Memory B cell (primary cell): Measurements from ENCODE around the gene ADGRG6.
"Not testable (repeated sequence)": the region's sequence is repeated elsewhere in the genome, so short reads cannot be mapped to it uniquely, and the experiment has no call there.

Experiments used
- ATAC-seq: fragments of 150-1000 bp; cut with Tn5 transposase; 2 replicates; pipeline ENCODE4 v1.10.0; 2021; ENCODE audit warnings: low read depth, mild to moderate bottlenecking, moderate library complexity
- DNase-seq, 2 donors: peaks; one replicate each; pipeline ENCODE4 v3.0.0; 2022; ENCODE audit warnings: low spot score in 2 of 2
- H3K27ac Mint-ChIP-seq: one replicate; pipeline ENCODE4 v1.8.0; 2022; ENCODE audit warnings: mild to moderate bottlenecking, moderate library complexity, mixed read lengths
- H3K27me3 Mint-ChIP-seq: one replicate; pipeline ENCODE4 v1.8.0; 2022; ENCODE audit warnings: mixed read lengths
- H3K36me3 Mint-ChIP-seq: one replicate; pipeline ENCODE4 v1.8.0; 2022; ENCODE audit warnings: mild to moderate bottlenecking, mixed read lengths
- H3K4me1 Mint-ChIP-seq: one replicate; pipeline ENCODE4 v1.8.0; 2022; ENCODE audit warnings: mixed read lengths
- H3K4me3 Mint-ChIP-seq: one replicate; pipeline ENCODE4 v1.8.0; 2022; ENCODE audit warnings: mild to moderate bottlenecking, moderate library complexity, mixed read lengths
- H3K9me3 Mint-ChIP-seq: one replicate; pipeline ENCODE4 v1.8.0; 2022; ENCODE audit warnings: mixed read lengths

Gene ADGRG6

DNA sequence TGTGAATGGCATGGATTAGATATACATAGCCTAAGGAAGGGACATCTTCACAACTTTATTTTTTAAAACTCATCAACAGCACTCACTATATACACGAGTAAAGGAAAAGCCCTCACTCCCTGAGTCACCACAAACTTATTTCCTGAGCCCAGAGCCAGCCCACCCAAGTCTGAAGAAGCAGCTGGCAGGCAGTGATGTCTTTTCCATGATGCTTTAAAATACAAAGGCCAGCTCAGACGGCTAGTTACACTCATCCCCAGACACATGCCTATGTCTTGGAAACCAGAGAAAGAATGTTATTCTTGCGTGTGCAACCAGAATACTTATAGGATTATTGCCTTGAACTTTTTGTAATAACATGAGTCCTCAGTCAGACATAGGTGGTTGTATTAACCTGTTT, 114.4 kb downstream of the ADGRG6 start:
- no peaks in the 10 kb centered on the region for H3K9me3 Mint-ChIP-seq
- no peak overlapping the region for H3K4me3 Mint-ChIP-seq
- H3K36me3 Mint-ChIP-seq, result no peaks in the 10 kb centered on the region
- ATAC-seq (no peak), DNase-seq (no peak)
- no peak overlapping the region for H3K27ac Mint-ChIP-seq
- H3K27me3 Mint-ChIP-seq, result peaks cover under 1% of the 10 kb centered on the region
- H3K4me1 Mint-ChIP-seq, result no peaks in the 10 kb centered on the region

GRCh38 chr6:142416686-142417085, 114.9 kb downstream of the ADGRG6 start:
- DNase-seq (no peak), ATAC-seq (no peak)
- no peaks in the 10 kb centered on the region for H3K36me3 Mint-ChIP-seq
- no peaks in the 10 kb centered on the region for H3K4me1 Mint-ChIP-seq
- H3K9me3 Mint-ChIP-seq, result no peaks in the 10 kb centered on the region
- no peak overlapping the region for H3K27ac Mint-ChIP-seq
- no peaks in the 10 kb centered on the region for H3K27me3 Mint-ChIP-seq
- no peak overlapping the region for H3K4me3 Mint-ChIP-seq

DNA sequence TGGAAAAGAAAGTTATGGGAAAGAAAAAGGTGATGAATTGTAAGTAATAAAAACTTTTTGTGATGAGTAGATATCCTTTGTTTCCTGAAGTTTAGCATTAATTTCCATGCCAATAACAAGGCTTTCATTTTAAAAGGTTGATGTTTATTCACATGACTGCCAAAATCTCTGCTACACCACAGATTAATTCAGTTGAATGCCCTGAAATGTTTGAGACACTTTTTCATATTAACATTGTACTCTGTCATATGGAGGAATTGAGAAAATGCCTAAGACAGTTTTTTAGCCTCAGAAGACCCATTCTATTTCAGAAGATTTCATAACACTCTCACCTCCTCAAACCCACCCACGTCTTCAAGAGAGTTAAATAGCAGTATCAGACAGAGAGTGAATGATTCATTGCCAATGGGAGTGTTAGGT, 115.5 kb downstream of the ADGRG6 start:
- DNase-seq (no peak), ATAC-seq (no peak)
- H3K9me3 Mint-ChIP-seq, result no peaks in the 10 kb centered on the region
- no peak overlapping the region for H3K27ac Mint-ChIP-seq
- H3K4me3 Mint-ChIP-seq, result no peak overlapping the region
- no peaks in the 10 kb centered on the region for H3K27me3 Mint-ChIP-seq
- no peaks in the 10 kb centered on the region for H3K36me3 Mint-ChIP-seq
- no peaks in the 10 kb centered on the region for H3K4me1 Mint-ChIP-seq

- H3K4me3 Mint-ChIP-seq, result no peak overlapping the region
- DNase-seq (no peak), ATAC-seq (no peak)
- H3K36me3 Mint-ChIP-seq, result no peaks in the 10 kb centered on the region
- H3K9me3 Mint-ChIP-seq, result no peaks in the 10 kb centered on the region
- no peak overlapping the region for H3K27ac Mint-ChIP-seq
- H3K27me3 Mint-ChIP-seq, result no peaks in the 10 kb centered on the region
- H3K4me1 Mint-ChIP-seq, result no peaks in the 10 kb centered on the region
Measured at GRCh38 chr6:142419071-142419470, 117.3 kb downstream of the ADGRG6 start.

DNA sequence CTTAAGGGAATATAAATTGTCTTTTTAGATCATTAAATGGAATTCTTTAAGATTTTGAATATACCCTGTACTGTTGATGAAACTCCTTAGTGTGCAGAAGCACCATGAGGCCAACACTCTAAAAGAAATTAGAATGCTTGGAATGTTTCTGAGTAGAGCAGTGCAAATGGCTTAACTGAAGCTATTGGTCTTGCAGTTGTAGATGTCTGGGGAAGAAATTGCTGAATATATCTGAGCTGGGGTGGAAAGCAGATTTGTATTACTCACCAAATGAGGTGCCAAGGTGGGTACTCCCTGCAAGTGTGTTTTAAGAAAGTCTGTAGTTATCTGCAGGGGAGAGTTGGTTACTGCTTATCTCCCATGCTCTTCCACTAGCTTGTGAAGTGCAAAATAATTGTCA, 119.0 kb downstream of the ADGRG6 start:
- Mint-ChIP-seq H3K27me3 (peaks cover 5% of the 10 kb centered on the region), H3K36me3 (no peaks in the 10 kb centered on the region), H3K4me1 (no peaks in the 10 kb centered on the region), H3K27ac (no peak overlapping the region), H3K9me3 (peaks cover 5% of the 10 kb centered on the region), H3K4me3 (no peak overlapping the region)
- no peak for ATAC-seq
- DNase-seq, result no peak

- Mint-ChIP-seq H3K4me3 (no peak overlapping the region), H3K27ac (no peak overlapping the region), H3K9me3 (peaks cover 5% of the 10 kb centered on the region), H3K4me1 (no peaks in the 10 kb centered on the region), H3K27me3 (peaks cover 5% of the 10 kb centered on the region), H3K36me3 (no peaks in the 10 kb centered on the region)
- DNase-seq (no peak), ATAC-seq (no peak)
Measured at GRCh38 chr6:142421285-142422117, 119.7 kb downstream of the ADGRG6 start.

- not testable (repeated sequence) for H3K4me1 Mint-ChIP-seq, ATAC-seq, H3K27ac Mint-ChIP-seq, DNase-seq, H3K27me3 Mint-ChIP-seq, H3K4me3 Mint-ChIP-seq, H3K36me3 Mint-ChIP-seq, H3K9me3 Mint-ChIP-seq
Measured at GRCh38 chr6:142426444-142427132, 124.8 kb downstream of the ADGRG6 start.

DNA sequence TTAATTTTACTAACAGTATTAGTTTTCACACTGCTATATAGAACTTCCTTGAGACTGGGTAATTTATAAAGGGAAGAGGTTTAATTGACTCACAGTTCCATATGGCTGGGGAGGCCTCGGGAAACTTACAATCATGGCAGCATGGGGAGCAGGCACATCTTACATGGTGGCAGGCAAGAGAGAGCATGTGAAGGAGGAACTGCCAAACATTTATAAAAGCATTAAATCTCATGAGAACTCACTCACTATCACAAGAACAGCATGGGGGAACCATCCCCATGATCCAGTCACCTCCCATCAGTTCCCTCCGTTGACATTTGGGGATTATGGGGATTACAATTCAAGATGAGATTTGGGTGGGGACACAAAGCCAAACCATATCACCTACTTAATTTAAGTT, 126.7 kb downstream of the ADGRG6 start:
- not testable (repeated sequence) for H3K4me3 Mint-ChIP-seq, H3K36me3 Mint-ChIP-seq, H3K4me1 Mint-ChIP-seq, H3K27me3 Mint-ChIP-seq, ATAC-seq, H3K9me3 Mint-ChIP-seq, H3K27ac Mint-ChIP-seq, DNase-seq

- Mint-ChIP-seq H3K36me3 (no peaks in the 10 kb centered on the region), H3K27ac (no peak overlapping the region), H3K4me1 (no peaks in the 10 kb centered on the region), H3K27me3 (peaks cover 5% of the 10 kb centered on the region), H3K4me3 (no peak overlapping the region), H3K9me3 (peaks cover 7% of the 10 kb centered on the region)
- DNase-seq (no peak), ATAC-seq (no peak)
Measured at GRCh38 chr6:142429195-142429594, 127.4 kb downstream of the ADGRG6 start.

DNA sequence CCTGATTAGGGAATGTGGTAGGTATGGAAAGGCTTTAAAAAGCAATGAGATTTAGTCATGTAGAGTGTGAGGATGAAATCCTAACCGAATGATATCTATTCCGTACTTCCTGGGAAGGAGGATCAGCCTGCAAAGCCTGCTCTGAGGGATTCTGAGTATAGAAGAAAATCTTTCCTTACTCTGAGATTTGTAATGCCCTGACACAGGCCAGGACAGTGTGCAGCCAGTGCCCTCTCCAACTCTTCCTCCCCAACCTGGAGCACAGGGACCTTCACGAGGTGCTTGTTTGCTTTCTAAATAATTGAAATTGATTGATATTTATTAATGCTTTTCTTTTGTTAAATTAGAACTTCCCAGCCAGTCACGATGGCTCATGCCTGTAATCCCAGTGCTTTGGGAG, 131.6 kb downstream of the ADGRG6 start:
- peaks cover under 1% of the 10 kb centered on the region for H3K9me3 Mint-ChIP-seq
- H3K27me3 Mint-ChIP-seq, result no peaks in the 10 kb centered on the region
- no peak for DNase-seq
- H3K36me3 Mint-ChIP-seq, result no peaks in the 10 kb centered on the region
- H3K4me1 Mint-ChIP-seq, result no peaks in the 10 kb centered on the region
- no peak overlapping the region for H3K27ac Mint-ChIP-seq
- no peak overlapping the region for H3K4me3 Mint-ChIP-seq
- ATAC-seq, result no peak

DNA sequence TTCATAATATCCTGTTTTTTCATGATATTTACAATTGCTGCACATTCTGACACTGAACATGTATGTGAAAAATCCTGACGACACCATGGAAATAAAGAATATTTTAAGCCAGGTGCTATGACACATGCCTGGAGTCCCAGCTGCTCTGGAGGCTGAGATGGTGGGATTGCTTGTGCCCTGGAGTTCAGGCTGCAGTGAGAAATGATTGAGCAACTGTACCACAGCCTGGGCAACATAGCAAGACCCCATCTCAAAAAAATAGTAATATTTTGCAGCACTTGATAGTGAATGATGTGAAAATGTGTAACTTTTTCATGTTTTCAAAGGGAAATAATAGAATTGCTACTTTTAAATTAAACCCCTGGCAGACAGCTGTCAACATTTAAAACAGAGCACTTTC, 137.1 kb downstream of the ADGRG6 start:
- Mint-ChIP-seq H3K9me3 (no peaks in the 10 kb centered on the region), H3K4me1 (no peaks in the 10 kb centered on the region), H3K27me3 (no peaks in the 10 kb centered on the region), H3K4me3 (no peak overlapping the region), H3K36me3 (no peaks in the 10 kb centered on the region), H3K27ac (no peak overlapping the region)
- ATAC-seq (no peak), DNase-seq (no peak)

GRCh38 chr6:142440600-142441293, 138.9 kb downstream of the ADGRG6 start:
- no peak overlapping the region for H3K4me3 Mint-ChIP-seq
- no peak overlapping the region for H3K27ac Mint-ChIP-seq
- ATAC-seq, result no peak
- no peaks in the 10 kb centered on the region for H3K4me1 Mint-ChIP-seq
- H3K36me3 Mint-ChIP-seq, result no peaks in the 10 kb centered on the region
- no peak for DNase-seq
- H3K9me3 Mint-ChIP-seq, result no peaks in the 10 kb centered on the region
- H3K27me3 Mint-ChIP-seq, result no peaks in the 10 kb centered on the region

DNA sequence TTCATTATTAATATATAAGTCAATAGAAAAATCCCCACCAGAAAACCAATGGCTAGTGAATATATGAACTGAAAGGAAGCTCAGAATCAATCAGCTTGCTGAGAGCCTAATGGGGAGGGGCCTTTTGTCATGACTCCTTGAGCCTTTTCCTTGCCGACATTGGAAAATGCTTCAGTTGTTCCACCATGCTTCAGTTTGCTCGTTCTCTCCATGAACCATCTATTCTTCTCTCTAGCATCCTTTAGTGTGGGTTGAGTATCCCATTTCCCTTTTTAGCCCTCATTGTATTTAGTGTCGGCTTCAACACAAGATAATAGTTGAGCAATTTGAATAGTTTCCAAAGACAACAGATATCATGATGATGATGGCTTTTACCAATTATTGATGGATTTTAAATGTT, 139.9 kb downstream of the ADGRG6 start:
- no peak overlapping the region for H3K27ac Mint-ChIP-seq
- no peaks in the 10 kb centered on the region for H3K9me3 Mint-ChIP-seq
- no peaks in the 10 kb centered on the region for H3K27me3 Mint-ChIP-seq
- H3K36me3 Mint-ChIP-seq, result no peaks in the 10 kb centered on the region
- no peaks in the 10 kb centered on the region for H3K4me1 Mint-ChIP-seq
- DNase-seq, result no peak
- no peak for ATAC-seq
- no peak overlapping the region for H3K4me3 Mint-ChIP-seq

DNA sequence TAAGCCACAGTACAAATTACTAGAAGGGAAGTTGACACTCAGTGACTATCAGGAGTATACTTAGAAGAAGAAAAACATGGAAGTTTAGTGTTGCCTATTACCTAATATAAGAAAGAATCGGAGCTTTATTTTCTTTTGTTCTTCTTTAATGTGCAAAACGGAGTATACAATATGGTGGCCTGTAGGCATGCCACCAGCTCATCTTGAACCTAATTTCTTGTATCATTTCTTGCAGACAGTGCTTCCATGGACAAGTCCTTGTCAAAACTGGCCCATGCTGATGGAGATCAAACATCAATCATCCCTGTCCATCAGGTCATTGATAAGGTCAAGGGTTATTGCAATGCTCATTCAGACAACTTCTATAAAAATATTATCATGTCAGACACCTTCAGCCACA, 141.3 kb downstream of the ADGRG6 start:
- ATAC-seq, result no peak
- DNase-seq, result no peak

More for the DNA sequence above, 141.3 kb downstream of the ADGRG6 start:
- H3K27ac Mint-ChIP-seq, result no peak overlapping the region
- H3K9me3 Mint-ChIP-seq, result no peaks in the 10 kb centered on the region
- H3K36me3 Mint-ChIP-seq, result no peaks in the 10 kb centered on the region
- H3K4me1 Mint-ChIP-seq, result no peaks in the 10 kb centered on the region
- no peaks in the 10 kb centered on the region for H3K27me3 Mint-ChIP-seq
- no peak overlapping the region for H3K4me3 Mint-ChIP-seq
